DOHH2 (cell line): ENCODE data around the gene MCC.
"Not testable (repeated sequence)": the region's sequence is repeated elsewhere in the genome, so short reads cannot be mapped to it uniquely, and the experiment has no call there.

Source experiments
- H3F3A ChIP-seq: fragments of 200-600 bp; sonication (generic), shearing (Covaris generic); 2 replicates; pipeline ENCODE4 v1.6.0; 2016; ENCODE audit warnings: antibody characterized with exemption, mild to moderate bottlenecking; ENCODE audit not compliant: control insufficient read depth, insufficient read depth
- H3K27ac ChIP-seq: fragments of 200-600 bp; sonication (generic); 2 replicates; pipeline ENCODE4 v1.5.1; 2014; ENCODE audit warnings: low read depth, mild to moderate bottlenecking, low read length, moderate library complexity
- H3K27me3 ChIP-seq: fragments of 200-600 bp; sonication (generic); 2 replicates; pipeline ENCODE4 v1.6.1; 2014; ENCODE audit warnings: mild to moderate bottlenecking, low read length, mixed read lengths; ENCODE audit not compliant: control insufficient read depth
- H3K36me3 ChIP-seq: fragments of 200-600 bp; sonication (generic); 2 replicates; pipeline ENCODE4 v1.6.1; 2014; ENCODE audit warnings: mild to moderate bottlenecking, low read length, moderate library complexity, mixed read lengths; ENCODE audit not compliant: control insufficient read depth
- H3K4me1 ChIP-seq: fragments of 200-600 bp; sonication (generic); 2 replicates; pipeline ENCODE4 v1.6.1; 2014; ENCODE audit warnings: mild to moderate bottlenecking, low read length, mixed read lengths; ENCODE audit not compliant: control insufficient read depth
- H3K4me2 ChIP-seq: fragments of 200-600 bp; sonication (generic); 2 replicates; pipeline ENCODE4 v1.6.0; 2014; ENCODE audit warnings: mild to moderate bottlenecking, low read length, moderate library complexity
- H3K4me3 ChIP-seq: fragments of 200-600 bp; sonication (generic); 2 replicates; pipeline ENCODE4 v1.5.1; 2014; ENCODE audit warnings: mild to moderate bottlenecking, low read length, mixed read lengths
- H3K79me2 ChIP-seq: fragments of 200-600 bp; sonication (generic); 2 replicates; pipeline ENCODE4 v1.6.1; 2014; ENCODE audit warnings: mild to moderate bottlenecking, low read length, mixed read lengths; ENCODE audit not compliant: control insufficient read depth
- H3K9me2 ChIP-seq: fragments of 200-600 bp; sonication (generic); replicated peaks from 2 replicates; pipeline ENCODE4 v1.6.1; 2014; ENCODE audit warnings: mild to moderate bottlenecking, low read length, mixed read lengths; ENCODE audit not compliant: control insufficient read depth
- H3K9me3 ChIP-seq: fragments of 200-600 bp; sonication (generic); 2 replicates; pipeline ENCODE4 v1.6.1; 2014; ENCODE audit warnings: antibody characterized with exemption, low read length, mixed read lengths; ENCODE audit not compliant: control insufficient read depth, insufficient read depth
- H4K20me1 ChIP-seq: fragments of 200-600 bp; sonication (generic); 2 replicates; pipeline ENCODE4 v1.6.0; 2014; ENCODE audit warnings: low read depth, mild to moderate bottlenecking, antibody characterized with exemption, low read length, moderate library complexity; ENCODE audit not compliant: control insufficient read depth, insufficient read depth
- CTCF ChIP-seq: fragments of 200-600 bp; sonication (generic); IDR thresholded peaks from one replicate; pipeline ENCODE4 v1.5.1; 2014; ENCODE audit warnings: antibody characterized with exemption, mild to moderate bottlenecking, low read depth, low read length; ENCODE audit not compliant: poor library complexity, severe bottlenecking
- EZH2phosphoT487 ChIP-seq: fragments of 200-600 bp; sonication (generic); IDR thresholded peaks from 2 replicates; pipeline ENCODE4 v1.6.1; 2017; ENCODE audit warnings: borderline replicate concordance, mild to moderate bottlenecking, antibody characterized with exemption, low read length, moderate library complexity, mixed read lengths

MCC gene

DNA sequence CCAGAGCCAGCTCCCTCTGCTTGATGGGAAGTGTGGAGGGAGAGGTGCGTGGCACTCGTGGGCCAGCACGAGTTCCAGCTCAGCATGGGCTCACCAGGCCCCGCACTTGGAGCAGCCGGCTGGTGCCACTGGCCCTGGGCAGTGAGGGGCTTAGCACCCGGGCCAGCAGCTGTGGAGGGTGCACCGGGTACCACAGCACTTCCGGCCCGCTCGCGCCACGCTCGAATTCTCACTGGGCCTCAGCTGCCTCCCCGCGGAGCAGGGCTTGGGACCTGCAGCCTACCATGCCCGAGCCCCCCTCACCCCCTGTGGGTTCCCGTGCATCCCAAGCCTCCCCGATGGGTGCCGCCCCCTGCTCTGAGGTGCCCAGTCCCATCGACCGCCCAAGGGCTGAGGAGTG, 413.2 kb downstream of the MCC start:
- TF ChIP-seq CTCF (no peak), EZH2phosphoT487 (no peak)
- Histone ChIP-seq H3K4me2 (no peak overlapping the region), H4K20me1 (no peaks in the 10 kb centered on the region), H3K9me3 (no peaks in the 10 kb centered on the region), H3K4me1 (no peaks in the 10 kb centered on the region), H3K27ac (no peak overlapping the region), H3K9me2 (no peaks in the 10 kb centered on the region), H3K27me3 (no peaks in the 10 kb centered on the region), H3F3A (no peaks in the 10 kb centered on the region), H3K79me2 (no peaks in the 10 kb centered on the region), H3K36me3 (no peaks in the 10 kb centered on the region), H3K4me3 (no peak overlapping the region)

DNA sequence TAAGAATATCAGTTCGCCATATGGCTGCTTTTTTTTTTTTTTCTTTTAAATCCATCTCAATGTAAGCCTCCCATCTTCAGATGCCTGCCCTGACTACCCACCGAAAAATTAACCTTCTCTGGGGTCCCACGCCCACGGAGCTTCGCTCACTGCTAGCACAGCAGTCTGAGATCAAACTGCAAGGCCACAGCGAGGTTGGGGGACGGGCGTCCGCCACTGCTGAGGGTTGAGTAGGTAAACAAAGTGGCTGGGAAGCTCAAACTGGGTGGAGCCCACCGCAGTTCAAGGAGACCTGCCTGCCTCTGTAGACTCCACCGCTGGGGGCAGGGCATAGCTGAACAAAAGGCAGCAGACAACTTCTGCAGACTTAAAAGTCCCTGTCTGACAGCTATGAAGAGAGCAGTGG, 414.6 kb downstream of the MCC start:
- not testable (repeated sequence) for H3K36me3 ChIP-seq, H3K27ac ChIP-seq, H4K20me1 ChIP-seq, H3K27me3 ChIP-seq, H3K9me3 ChIP-seq, H3K4me3 ChIP-seq, H3K4me1 ChIP-seq, H3K9me2 ChIP-seq, H3F3A ChIP-seq, H3K79me2 ChIP-seq, H3K4me2 ChIP-seq

DNA sequence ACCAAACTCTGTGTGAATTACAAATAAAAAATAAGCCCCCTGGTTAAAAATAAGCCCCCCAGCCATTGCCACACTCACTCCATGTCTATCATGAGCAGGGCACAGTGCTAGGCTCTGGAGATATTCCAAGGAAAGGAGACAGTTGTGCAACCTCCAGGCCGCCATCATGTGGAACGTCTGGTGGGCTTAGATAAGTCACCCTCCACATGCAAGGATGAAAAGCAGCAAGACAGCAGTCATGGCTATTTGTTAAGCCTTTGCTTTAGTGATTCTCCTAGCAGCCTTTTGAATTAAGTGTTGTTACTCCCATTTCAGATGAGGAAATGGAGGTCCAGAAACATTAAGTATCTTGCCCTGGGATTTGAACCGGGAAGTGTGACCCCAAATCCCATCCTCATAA, 416.9 kb downstream of the MCC start:
- Histone ChIP-seq H3K4me2 (no peak overlapping the region), H3K9me3 (no peaks in the 10 kb centered on the region), H3K27me3 (no peaks in the 10 kb centered on the region), H3K9me2 (no peaks in the 10 kb centered on the region), H3K27ac (no peak overlapping the region), H4K20me1 (no peaks in the 10 kb centered on the region), H3K36me3 (no peaks in the 10 kb centered on the region), H3K4me1 (no peaks in the 10 kb centered on the region), H3K4me3 (no peak overlapping the region), H3F3A (no peaks in the 10 kb centered on the region), H3K79me2 (no peaks in the 10 kb centered on the region)
- TF ChIP-seq CTCF (no peak), EZH2phosphoT487 (no peak)

- no peak overlapping the region for H3K4me3 ChIP-seq
- H3K79me2 ChIP-seq, result no peaks in the 10 kb centered on the region
- H3K4me2 ChIP-seq, result no peak overlapping the region
- H3K36me3 ChIP-seq, result no peaks in the 10 kb centered on the region
- no peaks in the 10 kb centered on the region for H3F3A ChIP-seq
- no peaks in the 10 kb centered on the region for H3K9me3 ChIP-seq
- no peaks in the 10 kb centered on the region for H3K4me1 ChIP-seq
- H3K9me2 ChIP-seq, result no peaks in the 10 kb centered on the region
- TF ChIP-seq CTCF, result no peak
- no peak for TF ChIP-seq EZH2phosphoT487
- no peak overlapping the region for H3K27ac ChIP-seq
- no peaks in the 10 kb centered on the region for H4K20me1 ChIP-seq
- H3K27me3 ChIP-seq, result no peaks in the 10 kb centered on the region
Observed at GRCh38 chr5:113070901-113071300, 417.4 kb downstream of the MCC start.
